ENCODE data around the gene SLCO3A1. TPM values are rescaled to one million over a fixed set of nuclear protein-coding genes. Genes with fewer than 3 reads are reported as not detected.

The SLCO3A1 gene
- total and polyA plus RNA-seq, 2 of the 8 experiments (the other 6 are each of a cell fraction or from before 2014, with no cell fraction given): 15.1 to 20.4 TPM

DNA sequence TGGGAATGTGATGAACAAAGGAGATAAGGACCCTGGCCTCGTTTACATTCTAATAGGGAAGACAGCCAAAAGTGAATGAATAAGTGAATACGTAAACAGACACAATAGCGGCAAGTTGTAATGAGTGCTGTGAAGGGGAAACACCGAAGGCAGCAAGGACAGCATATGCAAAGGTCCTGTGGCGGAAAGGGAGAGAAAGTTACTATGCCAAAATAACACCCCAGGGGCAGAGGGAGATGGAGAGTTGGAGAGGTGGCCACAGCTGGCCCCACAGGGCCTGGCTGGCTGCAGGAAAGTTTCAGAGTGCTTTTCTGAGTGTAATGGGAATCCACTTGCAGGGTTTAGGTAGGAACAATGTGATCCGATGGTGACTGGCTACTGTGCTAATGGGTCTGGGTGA, 91.9 kb downstream of the SLCO3A1 start:
- Histone ChIP-seq H4K8ac (ENCODE audit: extremely low read depth, insufficient read depth, low read length) (no peak overlapping the region; the same call in 1 of the 2 replicates), H3K4me3 (ENCODE audit: extremely low read depth in 1 of 4, insufficient read depth in 2 of 4, low read depth in 3 of 4, low read length in 4 of 4) (no peak overlapping the region), H3K4me1 (replicated peaks in 1 of 4; ENCODE audit: control insufficient read depth in 3 of 4, insufficient read depth in 4 of 4, low read length in 3 of 4) (peaks cover 25 to 36% (median 27%) of the 10 kb centered on the region in 4 experiments), H3K4ac (replicated peaks; ENCODE audit: insufficient read length, low read depth, low read length) (no peak overlapping the region), H3K79me2 (ENCODE audit: control insufficient read depth in 1 of 2, insufficient read depth in 2 of 2, low read length in 2 of 2) (peaks cover 0 to 16% of the 10 kb centered on the region in 2 experiments; a peak in 1 of 4 replicates), H3K27me3 (replicated peaks in 1 of 4; ENCODE audit: control insufficient read depth in 3 of 4, extremely low read depth in 1 of 4, insufficient read depth in 3 of 4, low read length in 3 of 4) (no peaks in the 10 kb centered on the region), H3K79me1 (ENCODE audit: low read depth, low read length) (peaks cover 11% of the 10 kb centered on the region; the same call in 1 of the 2 replicates), H3K4me2 (ENCODE audit: insufficient read depth in 1 of 2, low read depth in 2 of 2, low read length in 2 of 2) (no peak overlapping the region), H2AK5ac (ENCODE audit: low read depth, low read length) (no peak overlapping the region), H3K36me3 (ENCODE audit: control insufficient read depth in 2 of 4, insufficient read depth in 4 of 4, low read length in 3 of 4) (no peaks in the 10 kb centered on the region), H4K5ac (ENCODE audit: insufficient read length, low read depth, low read length) (no peak overlapping the region), H3K23ac (ENCODE audit: insufficient read length) (no peak overlapping the region), H2BK120ac (replicated peaks; ENCODE audit: low read depth, low read length) (peak overlapping the region; percentile 38), H3K18ac (ENCODE audit: extremely low read depth, low read length) (no peak overlapping the region), H3K27ac (ENCODE audit: low read depth, low read length) (no peak overlapping the region), H2BK12ac (ENCODE audit: low read depth, low read length) (no peak overlapping the region), H3K9ac (replicated peaks in 1 of 4; ENCODE audit: extremely low read depth in 1 of 4, low read depth in 3 of 4, low read length in 3 of 4) (no peak overlapping the region), H2AFZ (ENCODE audit: low read length) (no peak overlapping the region), H4K20me1 (replicated peaks in 1 of 2; ENCODE audit: control insufficient read depth in 1 of 2, insufficient read depth in 2 of 2, low read length in 2 of 2) (no peaks in the 10 kb centered on the region), H4K91ac (replicated peaks; ENCODE audit: insufficient read length, low read length) (no peak overlapping the region), H2BK5ac (ENCODE audit: low read depth, low read length) (no peak overlapping the region), H3K9me3 (ENCODE audit: insufficient read depth in 2 of 2, low read depth in 1 of 2, low read length in 1 of 2) (no peaks in the 10 kb centered on the region), H2BK15ac (ENCODE audit: low read length) (no peak overlapping the region), H3K14ac (ENCODE audit: insufficient read length) (no peak overlapping the region), H3K56ac (replicated peaks; ENCODE audit: insufficient read length, low read depth, low read length) (no peak overlapping the region), H3K23me2 (ENCODE audit: low read depth, low read length) (no peaks in the 10 kb centered on the region), H2BK20ac (ENCODE audit: low read length) (peak overlapping the region; percentile 37; the same call in 1 of the 2 replicates)
- CTCF ChIA-PET (ENCODE audit: partially characterized antibody): interaction anchor here (0.8 to 3.2 kb wide), 2 partner anchors 23 to 56 kb away, joined by 4 to 13 read pairs; no protein-coding TSS in a partner anchor
- POLR2A ChIA-PET (ENCODE audit: partially characterized antibody): no interaction called here
- DNase-seq (ENCODE audit: low read depth in 1 of 2, low spot score in 2 of 2): no peak
- FAIRE-seq: no peak
- 85% methylated on average over 6 of the region's 6 CpGs; no CpG with 5 or more reads in 1 of the 2 experiments for WGBS, 2 experiments (ENCODE audit: extremely low coverage in 1 of 2, insufficient coverage in 1 of 2, insufficient read length in 1 of 2, insufficient replicate concordance in 2 of 2, low coverage in 1 of 2, low lambda C conversion rate in 2 of 2, missing lambda C conversion rate in 1 of 2)
- TF ChIP-seq NANOG (IDR thresholded peaks at IDR 0.05; ENCODE audit: insufficient read depth, low read depth, low read length, poor library complexity, severe bottlenecking): no peak
